Limb (tissue), 2 donors: ENCODE results near the gene BIRC6.
A peak's percentile ranks its signal among the peaks of the same experiment; 100 is the strongest.
"Not testable (repeated sequence)": the region's sequence is repeated elsewhere in the genome, so short reads cannot be mapped to it uniquely, and the experiment has no call there.

Experiments
- DNase-seq, 2 donors: peaks; one replicate each; pipeline ENCODE4 v3.0.0-alpha.2; 2016; ENCODE audit errors: extremely low spot score in 2 of 2

BIRC6 gene

GRCh38 chr2:32614084-32614483, 257.3 kb downstream of the BIRC6 start:
- DNase-seq, result no peak

DNA sequence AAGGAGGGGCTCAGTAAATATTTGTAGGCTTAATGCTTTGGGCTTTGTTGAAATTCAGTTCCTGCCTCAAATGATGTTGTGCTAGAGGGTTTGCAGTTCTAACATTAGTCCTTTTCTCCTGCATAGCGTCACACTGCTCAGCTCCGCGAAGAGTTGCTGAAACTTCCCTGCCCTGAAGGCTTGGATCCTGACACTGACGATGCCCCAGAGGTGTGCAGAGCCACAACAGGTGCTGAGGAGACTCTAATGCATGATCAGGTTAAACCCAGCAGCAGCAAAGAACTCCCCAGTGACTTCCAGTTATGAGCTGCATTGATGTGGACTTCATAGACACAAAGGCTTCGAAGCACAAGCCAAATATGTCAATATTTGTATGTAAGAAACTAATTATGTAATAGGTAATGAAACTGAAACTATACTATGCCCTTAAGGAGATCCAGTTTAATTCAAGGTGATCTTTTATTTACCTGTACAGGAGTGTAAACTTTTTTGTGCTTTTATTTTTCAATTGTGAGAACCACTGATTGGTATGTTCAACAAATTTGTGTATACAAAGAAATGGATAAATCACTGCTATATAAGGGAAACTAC, 260.9 kb downstream of the BIRC6 start:
- no peak for DNase-seq

GRCh38 chr2:32622570-32623310, 265.9 kb downstream of the BIRC6 start:
- DNase-seq, result no peak

- DNase-seq, result no peak
Observed at GRCh38 chr2:32623311-32623706, 266.5 kb downstream of the BIRC6 start.

DNA sequence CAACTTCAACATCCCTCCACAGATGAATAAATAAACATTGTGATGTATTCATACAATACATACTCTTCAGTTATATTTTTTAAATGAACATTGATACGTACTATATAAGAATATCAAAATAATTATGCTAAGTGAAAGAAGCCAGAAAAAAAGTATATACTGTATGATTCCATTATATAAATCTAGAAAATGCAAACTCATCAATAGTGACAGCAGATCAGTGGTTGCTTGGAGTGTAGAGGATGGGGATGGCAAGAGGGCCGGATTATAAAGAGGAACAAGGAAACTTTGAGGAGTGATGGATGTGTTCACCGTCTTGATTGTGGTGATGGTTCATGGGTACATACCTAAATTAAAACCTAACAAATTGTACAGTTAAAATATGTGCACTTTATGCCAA, 268.0 kb downstream of the BIRC6 start:
- DNase-seq, result no peak

DNA sequence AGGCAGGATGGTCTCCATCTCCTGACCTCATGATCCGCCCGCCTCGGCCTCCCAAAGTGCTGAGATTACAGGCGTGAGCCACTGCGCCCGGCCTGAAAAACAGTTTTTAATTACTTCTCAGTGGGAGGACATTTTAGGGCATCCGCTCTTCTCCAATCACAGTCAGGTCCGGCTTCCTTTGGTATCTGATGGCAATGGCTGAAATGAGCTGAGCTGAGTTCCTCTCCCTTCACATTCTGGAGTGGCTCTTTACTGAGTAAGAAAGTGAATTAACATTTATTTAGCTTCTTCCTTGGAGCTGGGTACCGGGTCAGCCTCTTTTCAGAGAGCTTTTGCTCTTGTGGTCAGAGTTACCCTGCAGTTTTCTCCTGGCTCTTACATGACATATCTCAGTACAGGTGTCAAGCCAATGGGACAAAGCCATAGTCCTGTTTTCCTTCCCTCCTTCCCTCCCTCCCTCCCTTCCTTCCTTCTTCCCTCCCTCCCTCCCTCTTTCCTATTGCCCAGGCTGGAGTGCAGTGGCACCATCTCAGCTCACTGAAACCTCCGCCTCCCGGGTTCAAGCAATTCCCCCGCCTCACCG, 269.9 kb downstream of the BIRC6 start:
- no peak for DNase-seq

DNA sequence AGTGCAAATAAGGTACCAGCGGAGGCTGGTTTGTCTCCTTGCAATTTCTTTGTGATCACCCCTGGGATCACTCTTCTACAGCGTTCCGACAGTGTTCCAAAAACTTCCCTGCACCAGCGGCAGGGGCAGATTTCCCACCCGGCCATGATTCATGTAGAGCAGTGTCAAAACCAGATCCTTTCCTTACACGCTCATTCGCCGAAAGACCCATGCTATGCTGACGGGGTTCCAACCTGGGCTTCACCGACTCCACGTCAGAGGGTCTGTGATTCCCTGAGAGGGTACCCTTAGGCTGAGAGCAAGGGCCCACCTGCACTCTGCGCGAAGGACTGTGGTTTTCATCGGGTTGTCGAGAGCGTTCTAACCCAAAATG, 270.6 kb downstream of the BIRC6 start:
- no peak for DNase-seq

DNA sequence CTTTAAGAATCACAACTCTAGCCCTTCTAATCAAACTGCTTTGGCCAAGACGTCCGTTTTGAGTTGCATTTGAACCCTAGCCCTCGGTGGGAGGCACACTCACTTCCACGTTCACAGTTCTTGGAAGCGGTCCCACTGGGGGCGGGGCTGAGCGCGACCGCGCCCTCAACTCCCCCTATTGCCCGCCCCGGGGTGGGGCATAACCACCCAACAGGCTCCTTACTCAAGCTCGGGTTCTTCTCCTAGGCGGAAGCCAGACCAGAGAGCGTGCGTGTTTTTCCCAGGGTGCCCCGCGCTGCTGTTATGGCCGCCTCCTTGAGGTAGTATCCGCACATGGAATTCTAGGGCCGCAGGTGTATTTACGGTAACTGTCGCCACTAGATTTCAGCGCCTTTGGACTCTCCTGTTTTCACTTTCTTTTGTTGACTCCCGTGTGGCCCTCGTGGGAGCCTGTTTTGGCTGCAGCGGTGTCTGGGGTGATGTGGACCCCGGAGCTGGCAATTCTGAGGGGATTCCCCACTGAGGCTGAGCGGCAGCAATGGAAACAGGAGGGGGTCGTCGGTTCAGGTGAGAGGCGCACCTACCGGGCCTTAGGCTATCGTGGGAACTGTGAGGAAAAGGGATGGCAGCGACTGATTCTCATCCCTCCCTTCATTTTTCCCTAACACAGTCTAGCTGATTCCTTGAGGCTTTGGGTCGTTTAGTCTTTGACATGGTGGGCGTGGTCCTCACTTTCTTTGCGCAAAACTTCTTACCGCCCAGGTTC, 271.2 kb downstream of the BIRC6 start, which contains the start of gene TTC27:
Gene TTC27 (plus strand): TSS at position 237 of the 766 bp plus-strand sequence. CDS start 243 bp downstream, at position 480.
- peak; percentile 95 to 97 for DNase-seq

DNA sequence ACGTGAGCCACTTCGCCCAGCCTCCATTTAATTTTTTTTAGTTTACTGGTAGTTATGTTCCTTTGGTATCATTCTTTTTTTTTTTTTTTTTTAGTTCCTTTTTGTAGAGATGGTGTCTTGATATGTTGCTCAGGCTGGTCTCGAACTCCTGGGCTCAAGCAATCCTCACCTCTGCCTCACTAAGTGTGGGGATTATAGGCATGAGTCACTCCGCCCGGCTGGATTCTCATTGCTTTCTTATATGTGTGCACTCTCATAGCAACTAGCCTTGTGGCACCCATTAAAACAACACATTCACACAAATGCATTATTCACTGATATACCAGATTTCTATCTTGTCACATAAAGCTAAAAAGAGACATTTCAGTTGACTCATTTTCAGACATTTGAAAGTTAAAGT, 275.3 kb downstream of the BIRC6 start:
- DNase-seq, result no peak

- no peak for DNase-seq
Observed at GRCh38 chr2:32633040-32633439, 276.2 kb downstream of the BIRC6 start.

- not testable (repeated sequence) for DNase-seq
Observed at GRCh38 chr2:32638548-32638947, 281.7 kb downstream of the BIRC6 start.

DNA sequence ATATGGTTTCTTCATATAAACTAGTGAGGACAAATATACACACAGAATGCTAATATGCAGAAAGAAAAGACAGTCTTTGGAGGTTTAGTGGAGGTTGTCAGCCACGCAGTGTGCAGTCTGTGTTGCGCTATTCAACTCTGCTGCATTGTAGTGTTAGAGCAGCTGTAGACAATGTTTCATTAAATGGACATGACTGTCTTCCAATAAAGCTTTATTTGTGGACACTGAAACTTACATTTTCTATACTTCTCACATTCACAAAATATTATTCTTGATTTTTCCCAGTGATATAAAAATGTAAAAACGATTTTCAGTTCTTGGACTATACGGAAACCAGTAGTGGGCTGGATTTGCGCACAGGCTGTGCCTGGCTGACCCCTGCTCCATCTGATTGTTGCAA, 284.4 kb downstream of the BIRC6 start:
- DNase-seq, result no peak

DNA sequence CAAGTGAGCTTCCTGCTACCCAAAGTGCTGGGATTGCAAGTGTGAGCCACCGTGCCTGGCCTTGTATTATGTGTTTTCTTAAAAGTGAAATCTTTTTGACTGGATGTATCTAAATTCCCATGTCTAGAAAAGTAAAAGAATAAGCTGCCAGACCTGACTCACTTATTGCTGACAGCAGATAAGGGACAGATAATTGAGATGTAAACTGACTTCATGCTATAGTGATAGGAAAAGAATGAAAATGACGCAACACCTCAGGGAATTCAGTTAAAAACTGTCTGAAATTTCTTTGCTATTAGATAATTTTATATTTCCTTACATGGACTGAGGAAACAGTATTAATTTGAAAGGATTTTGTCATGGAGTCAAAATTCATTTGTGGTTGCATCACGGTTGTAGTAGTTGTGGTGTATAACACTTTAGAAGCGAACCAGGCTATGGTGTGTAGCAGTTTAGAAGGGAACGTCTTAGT, 290.4 kb downstream of the BIRC6 start:
- no peak for DNase-seq

GRCh38 chr2:32652555-32653209, 295.9 kb downstream of the BIRC6 start:
- DNase-seq, result peak in 1 of 2 donors; percentile 23

DNA sequence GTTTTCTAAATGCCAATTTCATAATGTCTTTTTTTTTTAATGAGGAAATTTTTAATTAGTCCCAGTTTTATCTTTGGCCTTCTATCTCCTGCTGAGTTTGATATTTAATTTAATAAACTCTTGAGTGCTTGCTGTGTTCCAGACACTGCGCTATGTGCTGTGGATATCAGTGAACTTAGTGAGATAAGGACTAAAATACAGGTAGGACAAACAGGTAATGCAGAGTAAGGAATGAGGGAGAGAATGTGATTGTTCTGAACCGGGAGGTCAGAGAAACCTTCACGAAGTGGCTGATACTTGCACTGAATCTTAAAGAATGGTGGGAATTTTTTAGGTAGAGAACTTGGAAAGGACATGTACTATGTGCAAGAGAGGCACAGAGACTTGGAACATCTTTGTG, 299.2 kb downstream of the BIRC6 start:
- no peak for DNase-seq

GRCh38 chr2:32663864-32664263, 307.0 kb downstream of the BIRC6 start:
- no peak for DNase-seq

GRCh38 chr2:32666704-32667103, 309.9 kb downstream of the BIRC6 start:
- no peak for DNase-seq

DNA sequence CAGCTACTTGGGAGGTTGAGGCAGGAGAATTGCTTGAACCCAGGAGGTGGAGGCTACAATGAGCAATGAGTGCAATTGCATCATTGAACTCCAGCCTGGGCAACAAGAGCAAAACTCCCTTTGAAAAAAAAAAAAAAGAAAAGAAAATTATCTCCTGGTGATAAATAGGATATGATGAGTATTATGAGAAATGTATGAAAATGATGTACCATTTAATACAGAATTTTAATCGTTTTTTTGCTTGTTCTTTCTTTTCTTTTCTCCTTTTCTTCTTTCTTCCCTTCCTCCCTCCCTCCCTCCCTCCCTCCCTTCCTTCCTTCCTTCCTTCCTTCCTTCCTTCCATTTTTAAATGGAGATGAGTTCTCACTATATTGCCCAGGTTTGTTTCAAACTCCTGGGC, 311.4 kb downstream of the BIRC6 start:
- no peak for DNase-seq
